GM18867 (cell line): ENCODE data around the gene SORCS1.

Source experiments
- ATAC-seq: cut with Tn5 transposase; IDR thresholded peaks from one replicate; pipeline ENCODE4 v1.9.1; 2021; ENCODE audit warnings: mild to moderate bottlenecking, moderate library complexity; ENCODE audit not compliant: unreplicated experiment

Gene SORCS1

DNA sequence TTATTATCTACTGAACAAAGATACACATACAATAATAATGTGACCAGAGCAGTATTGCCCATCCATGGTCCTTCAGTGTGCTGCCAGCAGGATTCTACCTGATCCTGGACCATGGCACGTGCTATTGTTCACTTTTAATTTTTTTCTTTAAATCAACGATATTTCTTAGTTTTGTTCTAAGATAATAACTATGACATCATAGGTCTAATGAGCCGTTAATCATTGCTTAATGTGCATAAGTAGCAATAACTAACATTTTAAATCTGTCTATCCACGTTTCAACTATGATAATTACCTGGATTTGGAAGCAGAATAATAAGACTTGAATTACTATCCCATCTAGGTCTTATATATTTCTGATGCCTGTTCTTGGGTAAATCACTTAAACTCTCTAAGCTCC lies 253.8 kb downstream of the SORCS1 start:
- no peak for ATAC-seq

DNA sequence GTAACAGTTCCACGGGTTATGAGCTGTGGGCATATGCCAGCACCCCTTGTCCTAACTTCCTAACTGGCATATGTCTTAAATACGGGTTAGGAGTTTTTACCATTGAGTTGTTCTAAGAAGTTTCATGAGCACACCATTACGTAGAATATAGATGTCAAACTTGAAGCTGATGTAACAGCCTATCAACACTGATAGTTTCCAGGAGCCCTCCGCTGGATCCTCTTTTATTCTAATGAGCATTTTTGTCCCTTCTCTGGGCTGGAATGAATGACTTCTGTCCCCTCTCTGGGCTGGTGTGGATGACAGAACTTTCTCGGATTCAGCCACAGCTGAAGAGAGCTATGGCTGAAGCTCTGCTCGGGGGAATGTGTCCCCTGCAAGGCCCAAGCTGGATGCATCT lies 256.3 kb downstream of the SORCS1 start:
- no peak for ATAC-seq

GRCh38 chr10:106904209-106904608 lies 260.3 kb downstream of the SORCS1 start:
- no peak for ATAC-seq

DNA sequence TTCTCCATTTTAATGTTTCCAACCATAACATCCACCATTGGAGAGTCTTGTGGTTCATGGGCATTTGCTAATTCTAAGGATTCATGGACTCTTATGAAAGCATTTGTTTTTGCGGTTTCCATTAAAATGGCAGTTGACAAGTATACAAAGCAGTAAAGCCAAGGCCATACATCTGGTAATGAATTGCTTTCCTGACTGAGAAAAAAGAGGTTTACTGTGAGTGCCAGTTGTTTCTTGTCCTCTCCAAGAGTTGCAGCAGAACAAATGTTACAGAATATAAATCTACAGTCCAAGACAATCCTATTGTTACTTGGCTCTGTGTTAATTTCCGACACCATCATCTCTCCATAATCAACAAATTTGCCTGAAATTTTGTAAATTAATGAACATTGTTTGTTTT lies 261.3 kb downstream of the SORCS1 start:
- no peak for ATAC-seq

GRCh38 chr10:106900016-106900652 lies 264.4 kb downstream of the SORCS1 start:
- peak; percentile 57 for ATAC-seq

- ATAC-seq: no peak
Measured at GRCh38 chr10:106898446-106898845, 266.1 kb downstream of the SORCS1 start.

DNA sequence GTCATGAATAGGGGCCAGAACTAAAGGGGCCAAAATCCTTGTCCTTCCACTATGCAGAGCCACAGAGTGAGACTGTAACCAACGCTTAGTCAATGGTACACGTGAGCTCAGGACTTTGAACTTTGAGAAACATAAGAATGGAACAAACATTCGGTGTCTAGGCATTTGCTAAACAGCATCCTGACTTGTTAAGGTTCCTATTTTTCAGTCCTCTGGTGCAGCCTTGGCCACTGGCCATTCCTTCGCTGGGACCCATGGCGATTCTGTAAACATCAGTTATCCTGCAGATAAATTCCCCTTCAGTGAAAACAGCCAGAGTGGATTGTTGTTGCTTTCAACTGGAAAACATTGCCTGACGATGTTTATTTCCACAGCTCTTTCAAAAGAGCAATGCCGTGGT lies 266.8 kb downstream of the SORCS1 start:
- no peak for ATAC-seq

DNA sequence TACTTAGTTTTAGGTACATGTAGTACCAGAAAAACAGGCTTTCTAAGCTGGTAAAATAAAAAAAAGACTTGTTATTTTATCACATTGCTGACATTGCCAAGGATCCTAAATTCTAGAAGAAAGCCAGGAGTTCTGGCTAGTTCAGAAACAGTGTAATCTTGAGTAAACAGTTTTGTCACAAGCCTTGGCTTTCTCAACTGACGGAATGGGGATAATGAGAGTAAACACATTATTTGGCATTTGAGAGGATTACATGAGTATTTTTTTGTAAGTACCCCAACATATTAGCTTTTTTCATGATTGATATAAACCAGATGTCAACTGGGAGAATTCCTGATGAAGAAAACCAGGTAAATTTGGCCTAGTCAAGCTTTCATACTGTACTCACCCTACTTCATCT lies 269.8 kb downstream of the SORCS1 start:
- ATAC-seq: no peak

DNA sequence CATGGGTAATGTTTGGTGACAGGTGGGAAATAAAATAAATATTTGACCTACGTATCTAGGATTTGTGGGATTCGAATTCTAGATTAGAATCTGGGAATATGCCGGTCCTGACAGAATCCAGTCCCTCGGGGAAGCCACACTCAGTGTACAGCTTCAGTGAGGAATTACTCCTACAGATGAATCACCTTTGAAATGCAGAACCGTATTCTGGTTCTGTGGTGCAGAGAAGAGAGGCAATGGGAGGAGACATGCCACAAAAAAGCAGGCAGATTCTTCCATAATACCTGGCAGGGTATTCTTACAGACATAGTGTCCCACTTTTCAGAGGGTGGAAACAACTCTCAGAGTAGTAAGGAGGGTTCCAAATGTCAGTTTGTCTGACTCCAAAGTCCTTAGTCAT lies 286.9 kb downstream of the SORCS1 start:
- no peak for ATAC-seq

DNA sequence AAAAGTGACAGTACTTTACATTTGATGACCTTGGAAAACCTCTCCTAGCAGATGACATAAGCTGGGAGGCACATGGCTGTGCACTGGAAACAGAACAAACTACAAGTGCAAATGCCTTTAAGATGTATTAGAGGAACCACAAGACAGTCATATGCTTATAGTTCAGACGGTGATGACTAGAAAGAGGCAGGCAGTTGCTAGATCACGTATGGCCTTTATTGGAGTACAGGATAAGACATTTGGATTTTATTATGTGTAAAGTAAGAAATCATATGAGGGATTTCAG lies 290.0 kb downstream of the SORCS1 start:
- no peak for ATAC-seq

- peak; percentile 43 for ATAC-seq
Measured at GRCh38 chr10:106873770-106874603, 290.5 kb downstream of the SORCS1 start.

DNA sequence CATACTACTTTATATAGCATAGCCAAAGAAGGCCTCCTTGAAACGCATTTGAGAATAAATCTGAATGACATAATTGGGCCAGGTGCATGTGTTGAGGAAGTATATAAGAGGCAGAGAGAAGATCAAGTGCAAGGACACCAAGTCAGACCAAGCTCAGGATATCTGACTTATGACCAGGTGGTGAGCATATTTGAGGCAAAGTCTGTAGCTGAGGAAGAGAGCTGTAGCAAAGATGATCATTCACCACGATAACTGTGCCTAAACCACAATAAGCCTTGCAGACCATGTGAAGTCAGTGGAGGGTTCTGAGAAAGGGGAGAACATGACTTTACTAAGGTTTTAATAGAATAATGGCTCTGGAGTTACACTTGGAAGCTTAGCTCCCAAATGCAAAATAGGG lies 292.3 kb downstream of the SORCS1 start:
- no peak for ATAC-seq

DNA sequence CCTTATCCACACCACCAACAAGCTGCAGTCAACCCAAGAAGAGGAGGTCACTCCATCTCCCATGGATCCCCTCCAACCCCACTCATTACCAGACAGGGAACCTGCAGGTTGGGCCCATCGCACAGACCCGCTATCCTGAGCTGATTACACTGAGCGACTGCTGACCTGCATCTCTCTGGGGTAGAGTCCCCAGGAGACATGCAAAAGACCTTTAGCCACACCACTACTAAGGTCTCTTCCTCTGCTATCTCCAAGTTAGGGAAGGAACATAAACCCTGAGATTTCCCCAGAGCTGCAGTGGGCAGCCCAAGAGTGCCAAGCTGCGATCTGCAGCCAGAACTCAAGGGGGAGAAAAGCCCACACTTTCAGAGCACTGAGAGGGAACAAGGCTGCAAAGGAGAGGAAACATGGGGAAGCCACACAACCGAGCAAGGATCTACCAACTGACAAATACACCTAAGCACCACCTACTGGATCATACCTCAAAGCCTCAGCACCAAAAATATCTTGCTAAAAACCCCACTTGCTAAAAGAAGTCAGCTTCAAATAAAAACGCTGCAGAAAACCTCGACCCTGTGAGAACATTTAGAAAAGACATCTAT lies 298.2 kb downstream of the SORCS1 start:
- peak; percentile 58 for ATAC-seq

GRCh38 chr10:106864031-106864430 lies 300.5 kb downstream of the SORCS1 start:
- ATAC-seq: no peak

GRCh38 chr10:106863549-106863948 lies 301.0 kb downstream of the SORCS1 start:
- ATAC-seq: no peak

GRCh38 chr10:106859892-106860652 lies 304.4 kb downstream of the SORCS1 start:
- no peak for ATAC-seq

GRCh38 chr10:106857728-106858127 lies 306.8 kb downstream of the SORCS1 start:
- ATAC-seq: no peak

- no peak for ATAC-seq
Measured at GRCh38 chr10:106857213-106857612, 307.3 kb downstream of the SORCS1 start.

DNA sequence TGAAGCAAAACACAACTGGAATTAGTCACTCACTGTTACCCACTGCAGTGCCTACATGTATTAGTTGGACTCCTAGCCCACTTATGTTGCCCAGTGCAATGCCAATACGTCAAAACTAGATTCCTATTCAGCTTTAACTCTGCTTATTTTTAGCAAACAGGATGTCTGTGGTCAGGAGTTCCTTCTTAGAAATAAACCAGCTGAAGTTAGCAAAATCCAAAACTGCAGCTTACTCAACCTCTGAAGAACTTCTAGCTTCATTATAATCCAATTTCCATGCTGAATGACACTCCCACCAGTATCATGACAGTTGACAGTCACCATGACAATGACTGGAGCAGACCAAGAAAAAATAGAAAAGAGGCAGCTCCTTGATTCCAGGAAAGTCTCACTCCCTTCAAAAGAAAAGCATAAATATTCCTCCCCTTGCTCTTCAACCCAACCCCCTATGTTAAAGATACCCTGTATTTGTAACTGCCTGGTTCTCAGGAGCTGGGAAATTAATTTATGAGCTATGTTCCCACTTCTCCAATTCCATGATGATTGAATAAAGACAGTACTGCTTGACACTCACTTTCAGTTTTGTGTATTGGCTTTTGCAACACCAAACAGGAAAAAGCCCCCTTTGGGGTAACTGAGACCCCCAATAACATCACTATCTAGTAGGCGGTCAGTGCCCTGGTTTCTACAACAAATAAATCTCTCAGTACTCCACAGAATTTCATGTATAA lies 327.4 kb downstream of the SORCS1 start:
- ATAC-seq: peak; percentile 92

- ATAC-seq: no peak
Measured at GRCh38 chr10:106832846-106833245, 331.7 kb downstream of the SORCS1 start.

GRCh38 chr10:106830471-106830870 lies 334.0 kb downstream of the SORCS1 start:
- ATAC-seq: no peak
